ENCODE measurements around the gene SULT4A1.

- TF ChIP-seq CTCF (IDR thresholded peaks at IDR 0.05; ENCODE audit: insufficient read depth, low read depth, low read length) (no peak), EZH2 (IDR thresholded peaks at IDR 0.05; ENCODE audit: insufficient read depth, low read length) (no peak)
Measured at GRCh38 chr22:43885786-43886185, 23.5 kb upstream of the SULT4A1 start.
